DND-41 (cell line): Measurements from ENCODE around the gene ARHGAP8.

Experiments used
- CTCF ChIP-seq: IDR thresholded peaks from 2 replicates; pipeline ENCODE4 v1.5.1; 2012; ENCODE audit warnings: borderline replicate concordance, low read length, moderate library complexity, mild to moderate bottlenecking; ENCODE audit not compliant: poor library complexity, severe bottlenecking; ENCODE audit errors: extremely low read depth
- EZH2 ChIP-seq: IDR thresholded peaks from 3 replicates; pipeline ENCODE4 v1.6.1; 2012; ENCODE audit warnings: borderline replicate concordance, low read depth, mild to moderate bottlenecking, moderate library complexity, low read length, inconsistent platforms; ENCODE audit not compliant: severe bottlenecking

GRCh38 chr22:44876921-44877320 is 124.5 kb downstream of the ARHGAP8 start:
- no peak for TF ChIP-seq CTCF
- no peak for TF ChIP-seq EZH2
